Adipose tissue (tissue), 3 donors: Measurements from ENCODE around the gene KRTAP10-7. TPM values are rescaled to one million over a fixed set of nuclear protein-coding genes. Genes with fewer than 3 reads are reported as not detected.
"Not testable (repeated sequence)": the region's sequence is repeated elsewhere in the genome, so short reads cannot be mapped to it uniquely, and the experiment has no call there.

Experiments used
- H3K27ac ChIP-seq: one replicate; pipeline ENCODE4 v1.5.1; 2013; ENCODE audit warnings: low read depth, low read length
- WGBS, 3 donors: extraction: QIAGEN DNeasy Blood & Tissue Kit; methylation state at CpG; one replicate each; pipeline ENCODE4 v1.1.7; 2013; 5-methylcytosine and 5-hydroxymethylcytosine counted together
- polyA plus RNA-seq, 3 donors: library from polyadenylated mRNA; stranded (reverse); fragments of 200-250 nt; gene quantifications; one replicate each; pipeline ENCODE4 v1.2.3, GENCODE V29; 2013
- donor health status: healthy with polysubstance abuse.
- donor health status: Bipolar disorder and iron deficiency.
- donor health status: healthy.

KRTAP10-7 gene
- polyA plus RNA-seq, 3 donors: not detected

DNA sequence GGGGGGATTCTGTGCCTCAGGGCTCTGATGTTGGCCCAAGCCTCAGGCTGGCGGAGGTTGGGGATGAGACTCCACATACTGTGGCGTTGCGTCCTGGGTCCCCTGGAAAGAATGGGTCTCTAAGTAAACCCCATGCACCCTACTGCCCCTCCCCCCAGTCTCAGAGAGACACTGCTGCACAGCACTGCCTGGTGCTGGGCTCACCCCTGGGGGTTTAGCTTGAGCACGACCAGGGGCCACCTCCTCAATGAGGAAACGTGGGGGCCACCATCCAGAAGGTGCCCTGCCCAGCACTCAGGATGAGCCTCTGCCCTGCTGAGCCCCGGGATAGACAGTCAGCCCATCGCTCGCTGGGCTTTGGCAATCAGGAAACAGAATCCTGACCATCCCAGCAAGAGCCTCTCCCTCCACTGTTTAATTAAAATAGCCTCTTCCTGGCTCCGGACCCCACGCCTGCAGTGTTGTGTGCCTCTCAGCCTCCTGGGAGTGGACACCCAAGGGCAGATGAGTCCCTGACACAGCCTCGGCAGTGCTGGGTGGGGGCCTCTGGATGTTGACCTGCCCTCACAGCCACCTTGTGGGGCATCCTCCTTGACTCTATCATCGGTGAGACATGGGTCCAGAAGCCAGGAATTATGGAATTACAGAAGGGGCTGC, 30.4 kb upstream of the KRTAP10-7 start:
- 75 to 84% (median 81%) methylated on average over 12 of the region's 12 CpGs for WGBS, 3 donors

DNA sequence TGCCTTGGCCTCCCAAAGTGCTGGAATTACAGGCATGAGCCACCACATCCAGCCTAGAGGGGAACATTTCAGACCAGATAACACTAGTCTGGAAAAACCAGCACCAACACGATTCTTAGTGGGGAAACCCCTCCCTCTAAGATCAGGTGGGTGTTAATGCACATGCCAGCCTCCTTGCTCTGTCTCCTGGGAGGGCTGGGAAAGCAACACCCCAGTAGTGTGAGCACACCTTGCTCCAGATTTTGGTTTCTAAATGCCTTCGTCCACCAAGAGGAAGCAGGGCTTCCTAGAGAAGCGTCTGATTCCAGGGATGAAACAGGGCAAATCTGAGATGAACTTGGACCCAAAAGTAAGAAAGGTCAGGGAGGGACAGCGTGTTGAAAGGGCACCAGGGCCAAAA, 29.1 kb upstream of the KRTAP10-7 start:
- H3K27ac ChIP-seq: no peak overlapping the region
- 70 to 79% (median 76%) methylated on average over 4 of the region's 4 CpGs for WGBS, 3 donors

More for the DNA sequence above, 30.4 kb upstream of the KRTAP10-7 start:
- H3K27ac ChIP-seq: no peak overlapping the region

DNA sequence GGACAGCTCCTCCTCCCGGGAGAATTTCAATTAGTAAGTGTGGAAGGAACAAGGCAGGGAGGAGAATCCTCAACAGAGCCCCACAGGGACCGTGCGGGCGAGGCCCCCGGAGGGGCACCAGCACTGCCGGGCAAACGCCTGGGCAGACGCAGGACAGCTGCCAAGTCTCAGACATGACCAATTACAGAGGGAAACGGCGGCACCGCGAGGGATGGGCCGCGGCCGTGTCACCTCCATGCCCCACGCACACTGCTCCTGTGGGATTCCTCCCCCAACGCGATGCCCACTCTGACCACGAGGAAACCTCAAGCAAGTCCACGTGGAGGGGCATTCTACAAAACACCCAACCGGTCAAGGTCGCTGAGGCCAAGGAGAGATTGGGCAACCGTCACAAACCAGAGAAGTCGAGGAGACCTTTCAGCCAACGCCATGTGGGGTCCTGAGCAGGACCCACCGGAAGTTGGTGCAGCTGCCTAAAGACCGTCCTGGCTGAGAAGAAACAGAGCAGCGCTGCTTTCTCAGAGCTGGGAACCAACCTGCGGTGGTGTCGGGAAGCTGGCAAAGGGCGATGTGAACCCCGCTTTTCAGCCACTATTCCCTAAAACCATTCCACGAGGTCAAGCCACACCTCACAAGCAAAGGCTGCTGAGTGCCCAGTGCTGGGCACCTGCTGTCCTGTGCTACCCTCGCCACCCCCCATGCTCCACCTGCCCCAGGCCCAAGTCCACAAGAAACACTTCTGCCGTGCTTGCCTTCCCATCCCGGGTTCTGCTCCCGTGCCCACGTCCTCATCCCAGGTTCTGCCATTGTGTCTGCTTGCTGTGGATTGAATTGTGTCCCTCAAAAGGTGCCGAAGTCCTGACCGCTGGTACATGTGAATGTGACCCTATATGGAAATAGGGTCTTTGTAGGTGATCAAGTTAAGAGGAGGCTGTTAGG, 28.3 kb upstream of the KRTAP10-7 start:
- 89 to 94% (median 93%) methylated on average over 40 of the region's 40 CpGs for WGBS, 3 donors

DNA sequence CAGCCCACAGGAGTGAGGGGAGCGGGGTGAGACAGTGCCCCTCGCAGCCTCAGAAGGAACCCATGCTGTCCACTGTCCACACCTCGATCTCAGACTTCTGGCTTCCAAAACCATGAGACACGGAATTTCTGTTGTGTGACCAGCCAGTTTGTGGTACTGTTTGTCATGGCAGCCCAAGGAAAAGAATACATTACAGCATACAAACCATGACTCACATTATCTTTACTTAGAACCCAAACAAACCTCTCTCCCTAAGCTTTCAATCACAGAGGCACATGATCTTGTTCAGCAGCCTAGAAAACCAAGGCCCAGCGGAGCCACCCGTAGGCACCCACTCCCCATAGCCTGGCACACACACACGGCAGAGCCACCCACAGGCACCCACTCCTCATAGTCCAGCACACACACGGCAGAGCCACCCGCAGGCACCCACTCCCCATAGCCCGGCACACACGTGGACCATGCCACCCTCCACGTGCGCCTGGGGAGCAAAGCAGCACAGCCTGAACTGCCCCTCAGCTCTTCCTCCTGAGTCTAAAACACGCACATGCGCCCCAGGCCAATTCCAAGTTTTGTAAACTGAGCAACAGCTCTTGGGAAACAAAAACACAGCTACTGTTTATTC, 27.3 kb upstream of the KRTAP10-7 start:
- H3K27ac ChIP-seq: no peak overlapping the region
- WGBS, 3 donors: 76 to 84% (median 80%) methylated on average over 15 of the region's 15 CpGs

More for the DNA sequence above, 28.3 kb upstream of the KRTAP10-7 start:
- no peak overlapping the region for H3K27ac ChIP-seq

DNA sequence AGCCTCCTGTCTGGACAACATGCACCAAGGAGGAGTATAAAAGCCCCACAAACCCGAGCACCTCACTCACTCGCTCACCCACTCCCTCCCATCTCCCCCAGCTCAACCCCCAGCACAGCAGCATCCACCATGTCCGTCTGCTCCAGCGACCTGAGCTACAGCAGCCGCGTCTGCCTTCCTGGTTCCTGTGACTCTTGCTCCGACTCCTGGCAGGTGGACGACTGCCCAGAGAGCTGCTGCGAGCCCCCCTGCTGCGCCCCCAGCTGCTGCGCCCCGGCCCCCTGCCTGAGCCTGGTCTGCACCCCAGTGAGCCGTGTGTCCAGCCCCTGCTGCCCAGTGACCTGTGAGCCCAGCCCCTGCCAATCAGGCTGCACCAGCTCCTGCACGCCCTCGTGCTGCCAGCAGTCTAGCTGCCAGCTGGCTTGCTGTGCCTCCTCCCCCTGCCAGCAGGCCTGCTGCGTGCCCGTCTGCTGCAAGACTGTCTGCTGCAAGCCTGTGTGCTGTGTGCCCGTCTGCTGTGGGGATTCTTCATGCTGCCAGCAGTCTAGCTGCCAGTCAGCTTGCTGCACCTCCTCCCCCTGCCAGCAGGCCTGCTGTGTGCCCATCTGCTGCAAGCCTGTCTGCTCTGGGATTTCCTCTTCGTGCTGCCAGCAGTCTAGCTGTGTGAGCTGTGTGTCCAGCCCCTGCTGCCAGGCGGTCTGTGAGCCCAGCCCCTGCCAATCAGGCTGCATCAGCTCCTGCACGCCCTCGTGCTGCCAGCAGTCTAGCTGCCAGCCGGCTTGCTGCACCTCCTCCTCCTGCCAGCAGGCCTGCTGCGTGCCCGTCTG, 26.6 kb upstream of the KRTAP10-7 start, which contains the start of gene KRTAP10-4:
Gene KRTAP10-4 (plus strand): TSS at position 100 of the 827 bp plus-strand sequence. CDS start 30 bp downstream, at position 130.
- not testable (repeated sequence) for H3K27ac ChIP-seq
- WGBS, 3 donors: 54 to 62% (median 56%) methylated on average over 19 to 22 of the region's 25 CpGs

DNA sequence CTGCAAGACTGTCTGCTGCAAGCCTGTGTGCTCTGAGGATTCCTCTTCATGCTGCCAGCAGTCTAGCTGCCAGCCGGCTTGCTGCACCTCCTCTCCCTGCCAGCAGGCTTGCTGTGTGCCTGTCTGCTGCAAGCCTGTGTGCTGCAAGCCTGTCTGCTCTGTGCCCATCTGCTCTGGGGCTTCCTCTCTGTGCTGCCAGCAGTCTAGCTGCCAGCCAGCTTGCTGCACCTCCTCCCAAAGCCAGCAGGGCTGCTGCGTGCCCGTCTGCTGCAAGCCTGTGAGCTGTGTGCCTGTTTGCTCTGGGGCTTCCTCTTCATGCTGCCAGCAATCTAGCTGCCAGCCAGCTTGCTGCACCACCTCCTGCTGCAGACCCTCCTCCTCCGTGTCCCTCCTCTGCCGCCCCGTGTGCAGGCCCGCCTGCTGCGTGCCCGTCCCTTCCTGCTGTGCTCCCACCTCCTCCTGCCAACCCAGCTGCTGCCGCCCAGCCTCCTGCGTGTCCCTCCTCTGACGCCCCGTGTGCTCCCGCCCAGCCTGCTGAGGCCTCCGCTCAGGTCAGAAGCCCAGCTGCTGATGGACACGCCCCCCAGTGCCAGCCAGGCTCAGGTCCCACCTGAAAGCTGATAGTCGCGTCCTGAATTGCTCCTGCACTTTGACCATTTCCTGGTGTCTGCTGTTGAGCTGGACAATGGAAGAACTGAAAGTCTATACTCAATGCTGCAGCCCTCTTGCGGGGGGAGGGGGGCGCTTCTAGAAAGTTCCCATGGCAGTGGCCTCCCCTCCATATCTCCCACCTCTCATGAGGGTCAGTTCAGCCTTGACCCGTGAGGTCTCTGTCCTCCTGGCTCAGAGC, 25.7 kb upstream of the KRTAP10-7 start:
- H3K27ac ChIP-seq: no peak overlapping the region
- 20 to 38% (median 37%) methylated on average over 21 of the region's 21 CpGs for WGBS, 3 donors

DNA sequence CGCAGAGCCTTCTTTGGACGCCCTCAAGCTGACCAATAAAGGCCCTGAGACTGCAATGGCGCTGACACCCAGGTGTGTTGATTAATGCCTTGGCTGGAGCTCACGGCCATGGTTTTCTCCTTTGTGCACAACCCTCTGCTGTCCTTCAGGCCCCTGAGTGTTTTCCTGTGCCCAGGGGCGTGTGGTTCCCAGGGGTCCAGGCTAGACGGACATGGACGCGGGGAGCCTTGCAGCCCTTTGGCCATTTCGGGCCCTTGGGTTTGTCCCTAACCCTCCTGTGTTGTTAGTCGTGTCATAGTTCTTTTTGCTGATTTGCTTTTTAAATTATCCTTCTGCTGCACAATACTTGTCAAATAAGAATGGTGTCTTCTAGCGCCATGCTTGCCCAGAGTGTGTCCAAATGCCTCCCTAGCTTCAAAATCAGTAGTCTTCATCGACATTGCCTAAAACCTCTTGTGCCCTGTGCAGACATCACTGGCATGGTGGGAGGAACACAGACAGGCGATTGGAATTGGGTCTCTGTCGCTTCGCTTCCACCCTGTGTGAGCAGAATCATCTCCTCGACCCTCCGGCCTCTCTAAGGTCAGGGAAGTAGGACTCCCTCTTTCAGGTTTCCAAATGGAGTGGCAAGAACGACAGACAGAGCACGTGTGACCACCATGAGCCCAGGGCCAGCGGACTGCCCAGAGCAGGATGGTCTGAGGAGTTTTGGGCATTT, 24.9 kb upstream of the KRTAP10-7 start:
- WGBS, 3 donors: 81 to 87% (median 86%) methylated on average over 20 of the region's 20 CpGs
- no peak overlapping the region for H3K27ac ChIP-seq

DNA sequence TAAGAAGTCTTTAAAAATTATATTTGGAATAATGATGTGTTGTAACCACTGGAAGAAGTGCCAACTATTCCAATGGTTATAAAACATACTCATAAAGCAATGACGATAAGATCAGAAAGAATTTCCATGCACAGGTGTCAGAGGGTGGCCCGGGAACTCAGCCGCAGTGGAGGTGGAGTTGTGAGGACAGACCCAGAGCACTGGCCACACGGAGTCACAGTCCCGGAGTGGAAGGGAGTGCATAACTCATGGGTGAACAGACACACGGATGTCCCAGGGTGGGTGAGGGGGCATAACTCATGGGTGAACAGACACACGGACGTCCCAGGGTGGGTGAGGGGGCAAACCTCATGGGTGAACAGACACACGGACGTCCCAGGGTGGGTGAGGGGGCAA, 24.4 kb upstream of the KRTAP10-7 start:
- WGBS, 3 donors: 83 to 91% (median 90%) methylated on average over 10 of the region's 10 CpGs
- H3K27ac ChIP-seq: no peak overlapping the region

DNA sequence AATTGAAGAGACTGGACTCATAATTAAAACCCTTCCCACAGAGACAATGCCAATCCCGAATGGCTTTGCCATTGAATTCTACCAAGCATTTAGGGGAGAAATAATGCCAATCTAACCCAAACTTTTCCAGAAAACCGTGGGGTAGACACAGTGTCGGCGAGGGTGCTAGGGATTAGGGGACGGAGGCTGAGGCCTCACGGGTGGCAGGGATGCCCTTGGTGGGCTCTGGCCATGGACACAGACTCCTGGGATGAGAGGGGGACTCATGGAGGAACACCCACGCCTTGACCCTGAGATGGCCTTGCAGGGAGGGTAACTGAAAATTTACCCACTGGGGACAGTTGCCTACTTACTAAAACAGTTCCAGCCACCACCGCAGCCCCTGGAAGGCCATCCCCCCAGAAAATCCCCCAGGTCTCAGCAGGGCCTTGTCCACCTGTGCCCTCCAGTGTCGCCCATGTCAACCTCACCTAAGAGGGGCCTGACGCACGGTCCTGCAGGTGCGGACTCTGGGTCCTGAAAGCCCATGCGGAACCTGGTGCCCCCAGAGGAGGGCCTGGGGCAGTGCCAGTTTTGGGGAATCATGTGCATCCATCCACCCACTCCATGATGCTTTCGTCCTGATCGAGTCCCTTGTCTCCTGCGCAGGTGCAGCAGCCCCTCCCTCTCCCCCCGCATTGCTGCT, 21.9 kb upstream of the KRTAP10-7 start:
- no peak overlapping the region for H3K27ac ChIP-seq
- 90 to 93% (median 91%) methylated on average over 17 of the region's 17 CpGs for WGBS, 3 donors

DNA sequence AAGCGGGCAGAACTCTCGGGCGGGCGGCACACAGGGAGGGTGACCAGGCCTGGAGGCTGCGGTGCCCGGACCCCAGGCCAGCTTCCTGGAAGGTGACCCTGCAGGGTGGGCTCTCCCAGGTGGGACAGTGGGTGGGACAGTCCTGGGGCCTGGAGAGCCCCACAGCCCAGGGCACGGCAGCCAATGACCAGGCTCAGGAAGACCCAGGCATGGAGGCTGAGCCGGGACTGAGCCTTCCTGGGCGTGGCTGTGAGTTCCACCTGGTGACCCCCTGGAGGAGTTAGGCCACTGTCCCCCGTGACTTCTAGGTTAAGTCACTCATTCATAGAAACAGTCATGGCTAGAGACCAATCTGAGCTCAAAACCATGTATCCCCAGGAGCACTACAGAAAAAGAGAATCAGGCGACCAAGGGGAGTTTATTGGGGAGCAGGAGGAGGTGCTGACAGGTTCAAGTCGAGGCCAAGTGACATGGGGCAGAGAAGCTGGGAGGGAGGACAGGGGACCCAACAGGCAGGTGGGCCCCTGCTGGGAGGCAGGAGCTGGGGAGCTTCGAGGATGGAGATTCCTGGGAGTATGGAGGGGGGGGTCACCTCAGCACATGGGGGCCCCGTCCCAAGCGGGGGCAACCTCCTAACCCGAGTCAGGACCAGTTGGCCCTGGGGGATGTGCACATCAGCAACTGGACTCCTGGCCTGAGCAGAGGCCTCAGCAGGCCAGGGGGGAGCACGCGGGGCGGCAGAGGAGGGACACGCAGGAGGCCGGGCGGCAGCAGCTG, 21.2 kb upstream of the KRTAP10-7 start:
- no peak overlapping the region for H3K27ac ChIP-seq
- WGBS, 3 donors: 64 to 77% (median 77%) methylated on average over 17 to 22 of the region's 22 CpGs

DNA sequence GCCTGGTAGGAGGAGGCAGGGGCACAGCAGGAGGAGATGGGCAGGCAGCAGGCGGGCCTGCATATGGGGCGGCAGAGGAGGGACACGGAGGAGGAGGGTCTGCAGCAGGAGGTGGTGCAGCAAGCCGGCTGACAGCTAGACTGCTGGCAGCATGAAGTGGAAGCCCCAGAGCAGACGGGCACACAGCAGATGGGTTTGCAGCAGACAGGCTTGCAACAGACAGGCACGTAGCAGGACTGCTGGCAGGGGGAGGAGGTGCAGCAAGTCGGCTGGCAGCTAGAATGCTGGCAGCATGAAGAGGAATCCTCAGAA, 20.6 kb upstream of the KRTAP10-7 start:
- H3K27ac ChIP-seq: no peak overlapping the region
- WGBS, 3 donors: 60 to 80% (median 75%) methylated on average over 7 of the region's 7 CpGs

DNA sequence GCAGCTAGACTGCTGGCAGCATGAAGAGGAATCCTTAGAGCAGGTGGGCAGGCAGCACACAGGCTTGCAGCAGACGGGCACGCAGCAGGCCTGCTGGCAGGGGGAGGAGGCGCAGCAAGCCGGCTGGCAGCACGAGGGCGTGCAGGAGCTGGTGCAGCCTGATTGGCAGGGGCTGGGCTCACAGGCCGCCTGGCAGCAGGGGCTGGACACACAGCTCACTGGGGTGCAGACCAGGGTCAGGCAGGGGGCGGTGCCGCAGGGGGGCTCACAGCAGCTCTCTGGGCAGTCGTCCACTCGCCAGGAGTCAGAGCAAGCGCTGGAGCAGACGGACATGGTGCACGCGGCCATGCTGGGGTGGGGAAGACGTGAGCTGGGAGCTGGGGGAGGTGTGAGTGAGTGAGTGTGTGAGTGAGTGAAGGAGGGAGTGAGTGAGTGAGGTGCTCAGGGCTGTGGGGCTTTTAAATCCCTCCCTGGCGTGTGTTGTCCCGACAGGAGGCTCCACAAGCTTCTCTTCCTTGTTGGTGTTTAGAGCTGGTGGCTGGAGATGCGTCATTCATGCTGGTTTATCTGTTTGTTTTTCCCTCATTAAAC, 20.1 kb upstream of the KRTAP10-7 start, which contains the start of gene KRTAP10-5:
Gene KRTAP10-5 (minus strand): TSS at position 374 of the 591 bp plus-strand sequence. CDS start 26 bp downstream, at position 348.
- WGBS, 3 donors: 37 to 52% (median 39%) methylated on average over 17 to 19 of the region's 19 CpGs
- H3K27ac ChIP-seq: not testable (repeated sequence)

DNA sequence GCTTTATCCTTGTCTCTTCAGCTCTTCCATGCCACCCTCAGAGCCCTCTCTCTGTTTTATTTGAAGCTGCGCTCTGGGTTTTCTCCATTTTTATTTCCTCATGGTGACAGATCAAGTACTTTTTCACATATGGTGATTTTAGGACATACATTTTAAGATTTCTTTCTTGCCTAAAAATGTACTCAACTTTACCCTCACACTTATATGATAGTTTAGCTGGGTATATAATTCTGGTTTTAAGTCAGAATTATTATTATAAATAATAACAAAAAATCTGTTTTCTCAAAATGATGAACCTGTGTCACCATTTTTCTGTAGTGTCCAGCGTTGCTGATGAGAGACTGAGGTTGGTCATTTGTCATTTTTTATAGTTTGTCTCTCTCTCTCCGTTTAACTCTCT, 19.2 kb upstream of the KRTAP10-7 start:
- no peak overlapping the region for H3K27ac ChIP-seq
- 79 to 92% (median 80%) methylated on average over 3 of the region's 3 CpGs for WGBS, 3 donors

DNA sequence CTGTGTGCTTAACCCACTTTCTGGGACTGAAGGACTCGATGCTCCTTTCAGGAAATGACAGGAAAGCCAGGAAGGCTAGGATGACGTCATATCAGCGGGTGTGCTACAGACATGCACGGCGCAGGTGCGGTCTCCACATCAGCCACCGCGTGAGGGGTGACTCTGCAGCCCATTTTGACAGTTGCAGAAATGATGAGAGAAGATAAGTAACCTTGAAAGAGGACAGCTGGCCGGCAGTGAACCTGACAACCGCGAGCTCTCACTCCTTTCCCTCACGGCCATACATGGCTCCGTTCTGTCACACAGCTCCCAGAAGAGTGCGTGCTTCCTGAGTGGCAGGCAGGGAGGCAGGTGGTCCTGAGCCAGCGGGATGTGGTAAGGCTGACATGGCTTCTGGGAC, 18.3 kb upstream of the KRTAP10-7 start:
- 71 to 75% (median 75%) methylated on average over 15 of the region's 15 CpGs for WGBS, 3 donors
- H3K27ac ChIP-seq: no peak overlapping the region

DNA sequence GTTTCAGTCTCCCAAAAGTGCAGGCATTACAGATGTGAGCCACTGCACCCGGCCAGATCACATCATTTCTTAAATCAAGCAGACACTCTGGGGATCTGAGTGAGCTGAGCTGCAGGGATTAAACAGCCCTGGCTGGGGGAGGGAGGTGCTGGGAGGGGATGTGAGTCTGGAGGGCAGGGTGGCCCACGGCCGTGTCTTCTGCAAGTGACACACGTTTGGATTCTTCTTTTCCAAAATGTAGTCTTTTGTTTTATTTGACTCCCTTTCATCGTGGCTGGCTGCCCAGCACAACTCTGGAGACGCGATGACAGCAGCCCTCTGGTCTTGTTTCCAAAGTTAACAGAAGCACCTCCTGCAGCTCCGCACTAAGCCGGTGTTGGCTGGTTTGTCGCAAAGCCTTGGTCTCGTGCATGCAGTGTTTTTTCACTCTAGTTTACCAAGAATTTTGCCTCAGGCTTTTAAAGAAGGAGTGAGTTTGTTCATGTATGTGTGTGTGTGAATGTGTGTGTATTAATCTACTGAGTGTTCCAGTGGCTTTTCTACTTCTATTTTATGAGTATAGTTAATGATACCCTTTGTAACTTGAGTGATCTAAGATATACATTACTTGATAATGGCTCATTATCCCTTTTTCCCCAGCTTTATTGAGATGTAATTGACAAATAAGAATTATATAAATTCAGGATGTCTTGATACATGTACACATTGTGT, 17.2 kb upstream of the KRTAP10-7 start:
- 27 to 48% (median 30%) methylated on average over 11 of the region's 11 CpGs for WGBS, 3 donors
- no peak overlapping the region for H3K27ac ChIP-seq
